HEK293T (cell line): Measurements from ENCODE around the gene ENDOU.

Source experiments
- CTCF ChIA-PET: fragments of 350-600 bp; formaldehyde crosslinking; extraction: SDS; loops from one replicate; lab custom pipeline; 2021; ENCODE audit warnings: antibody characterized with exemption, inconsistent platforms; lab: Yijun Ruan, JAX
- POLR2A ChIA-PET: fragments of 350-600 bp; formaldehyde crosslinking; extraction: SDS; loops from one replicate; lab custom pipeline; 2020; ENCODE audit warnings: antibody characterized with exemption, inconsistent platforms; lab: Yijun Ruan, JAX
- DNase-seq: peaks from one replicate; pipeline ENCODE4 v3.0.0; 2012; ENCODE audit warnings: mixed read lengths; ENCODE audit errors: extremely low spot score
- ARNT ChIP-seq: fragments of 450-650 bp; IDR thresholded peaks from 2 replicates; pipeline ENCODE4 v1.6.1; 2017; ENCODE audit warnings: mild to moderate bottlenecking
- BHLHE40 ChIP-seq: fragments of 450-650 bp; IDR thresholded peaks from 2 replicates; pipeline ENCODE4 v1.6.1; 2016; ENCODE audit warnings: mild to moderate bottlenecking, moderate library complexity, borderline replicate concordance
- CTBP1 ChIP-seq: fragments of 450-650 bp; IDR thresholded peaks from 2 replicates; pipeline ENCODE4 v1.6.1; 2016; ENCODE audit warnings: borderline replicate concordance
- ELF4 ChIP-seq: fragments of 450-650 bp; IDR thresholded peaks from 2 replicates; pipeline ENCODE4 v1.6.1; 2017; ENCODE audit warnings: antibody characterized with exemption
- FOXA1 ChIP-seq: fragments of 450-650 bp; IDR thresholded peaks from 2 replicates; pipeline ENCODE4 v1.6.1; 2016; ENCODE audit warnings: mild to moderate bottlenecking
- FOXK2 ChIP-seq: fragments of 450-650 bp; IDR thresholded peaks from 2 replicates; pipeline ENCODE4 v1.6.1; 2016; ENCODE audit warnings: mild to moderate bottlenecking
- FOXM1 ChIP-seq: fragments of 450-650 bp; IDR thresholded peaks from 2 replicates; pipeline ENCODE4 v1.6.1; 2017; ENCODE audit warnings: mild to moderate bottlenecking, borderline replicate concordance
- HDGF ChIP-seq: fragments of 450-650 bp; IDR thresholded peaks from 2 replicates; pipeline ENCODE4 v1.6.1; 2017; ENCODE audit warnings: antibody characterized with exemption, borderline replicate concordance
- L3MBTL2 ChIP-seq: fragments of 450-650 bp; conservative IDR thresholded peaks from 2 replicates; pipeline ENCODE4 v1.6.1; 2016; ENCODE audit warnings: mild to moderate bottlenecking
- LEF1 ChIP-seq: fragments of 450-650 bp; IDR thresholded peaks from 2 replicates; pipeline ENCODE4 v1.6.1; 2017; ENCODE audit warnings: mild to moderate bottlenecking, borderline replicate concordance
- NFRKB ChIP-seq: fragments of 450-650 bp; IDR thresholded peaks from 2 replicates; pipeline ENCODE4 v1.6.1; 2016; ENCODE audit warnings: mild to moderate bottlenecking, moderate library complexity
- SP1 ChIP-seq: fragments of 450-650 bp; IDR thresholded peaks from 2 replicates; pipeline ENCODE4 v1.6.1; 2017
- SUZ12 ChIP-seq: fragments of 450-650 bp; IDR thresholded peaks from 2 replicates; pipeline ENCODE4 v1.6.1; 2016; ENCODE audit warnings: mild to moderate bottlenecking
- TARDBP ChIP-seq: fragments of 450-650 bp; IDR thresholded peaks from 2 replicates; pipeline ENCODE4 v1.6.1; 2016
- ZNF384 ChIP-seq: fragments of 450-650 bp; IDR thresholded peaks from 2 replicates; pipeline ENCODE4 v1.6.1; 2016
- TF ChIP-seq, protein P1 (sequence below): fragments of 450-650 bp; IDR thresholded peaks from 2 replicates; pipeline ENCODE4 v1.6.1; 2016

ENDOU gene

DNA sequence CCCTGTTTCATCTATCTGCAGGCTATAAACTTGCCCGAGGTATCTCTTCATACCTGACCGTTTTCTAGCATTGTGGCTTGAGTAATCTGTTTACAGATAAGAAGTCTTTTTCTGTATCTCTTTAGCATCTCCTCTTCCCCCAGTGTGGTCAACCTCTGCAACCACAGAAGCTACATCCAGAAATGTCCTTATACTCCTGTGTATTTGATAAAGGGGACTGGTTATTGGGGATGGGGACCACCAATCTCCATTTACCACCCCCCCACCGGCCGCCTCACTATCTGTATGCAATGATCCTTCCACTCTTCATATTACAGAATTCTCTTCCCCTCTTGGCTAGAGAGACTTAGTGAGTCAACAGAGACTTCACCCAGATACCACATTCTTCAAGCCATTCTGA is 16.1 kb downstream of the ENDOU start:
- TF ChIP-seq, protein P1, sequence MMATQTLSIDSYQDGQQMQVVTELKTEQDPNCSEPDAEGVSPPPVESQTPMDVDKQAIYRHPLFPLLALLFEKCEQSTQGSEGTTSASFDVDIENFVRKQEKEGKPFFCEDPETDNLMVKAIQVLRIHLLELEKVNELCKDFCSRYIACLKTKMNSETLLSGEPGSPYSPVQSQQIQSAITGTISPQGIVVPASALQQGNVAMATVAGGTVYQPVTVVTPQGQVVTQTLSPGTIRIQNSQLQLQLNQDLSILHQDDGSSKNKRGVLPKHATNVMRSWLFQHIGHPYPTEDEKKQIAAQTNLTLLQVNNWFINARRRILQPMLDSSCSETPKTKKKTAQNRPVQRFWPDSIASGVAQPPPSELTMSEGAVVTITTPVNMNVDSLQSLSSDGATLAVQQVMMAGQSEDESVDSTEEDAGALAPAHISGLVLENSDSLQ, result no peak
- TF ChIP-seq SUZ12 (no peak), HDGF (no peak), SP1 (no peak)
- DNase-seq, result no peak
- CTCF ChIA-PET, result no interaction called here
- POLR2A ChIA-PET, result no interaction called here

- DNase-seq, result no peak
- TF ChIP-seq NFRKB, result no peak
- TF ChIP-seq TARDBP, result no peak
- no peak for TF ChIP-seq ELF4
- TF ChIP-seq FOXM1, result no peak
- no peak for TF ChIP-seq FOXA1
- no peak for TF ChIP-seq ARNT
- no peak for TF ChIP-seq HDGF
- TF ChIP-seq L3MBTL2, result no peak
- TF ChIP-seq SP1, result no peak
- TF ChIP-seq ZNF384, result no peak
- POLR2A ChIA-PET, result interaction anchor here (1.1 to 1.5 kb wide), 2 partner anchors 10 to 62 kb away, joined by 3 to 5 read pairs; no protein-coding TSS in a partner anchor
- CTCF ChIA-PET, result no interaction called here
These were observed 17.3 kb downstream of the ENDOU start for GRCh38 chr12:47707905-47708543.

DNA sequence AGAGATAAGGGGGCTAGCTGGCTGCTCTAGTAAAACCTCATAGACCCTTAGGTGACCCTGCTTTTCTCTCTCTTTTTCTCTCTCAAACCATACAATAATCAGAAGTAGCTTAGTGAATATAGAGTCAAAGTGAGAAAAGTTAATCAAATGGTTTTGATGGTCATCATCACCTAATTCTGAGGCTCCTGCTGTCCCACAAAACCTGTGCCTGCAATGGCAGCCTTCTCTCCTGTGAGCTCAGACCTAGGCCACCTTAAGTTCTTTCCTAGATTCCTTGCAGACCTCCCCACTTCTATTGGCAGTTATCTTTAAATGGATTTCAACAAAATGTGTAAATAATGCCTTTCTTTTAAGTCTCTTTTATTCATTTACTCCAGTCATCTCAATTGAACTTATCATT is 17.9 kb downstream of the ENDOU start:
- no peak for DNase-seq
- POLR2A ChIA-PET, result interaction anchor here (0.7 to 1.5 kb wide), 5 partner anchors 10 to 198 kb away, joined by 3 to 6 read pairs (median 3); no protein-coding TSS in a partner anchor
- CTCF ChIA-PET, result interaction anchor here (0.9 to 1.2 kb wide), 3 partner anchors 9 to 130 kb away, joined by 4 to 6 read pairs (median 5); no protein-coding TSS in a partner anchor
- no peak for TF ChIP-seq FOXM1
- TF ChIP-seq, protein P1, result no peak
- no peak for TF ChIP-seq L3MBTL2
- TF ChIP-seq CTBP1, result no peak
- no peak for TF ChIP-seq ELF4
- TF ChIP-seq NFRKB, result no peak
- TF ChIP-seq ZNF384, result no peak
- TF ChIP-seq FOXK2, result no peak
- TF ChIP-seq HDGF, result no peak
- TF ChIP-seq TARDBP, result no peak
- TF ChIP-seq SP1, result no peak
- no peak for TF ChIP-seq ARNT

GRCh38 chr12:47705566-47706425 is 19.5 kb downstream of the ENDOU start, which contains the start of gene RPAP3:
Gene RPAP3, minus strand, starts transcription at chr12:47706030. Its CDS starts 3,190 bp downstream, at chr12:47702840.
- DNase-seq, result peak; percentile 95
- ChIA-PET CTCF (interaction anchor here (0.9 to 1.3 kb wide), 4 partner anchors 10 to 102 kb away, joined by 3 to 5 read pairs (median 4); no protein-coding TSS in a partner anchor), POLR2A (interaction anchor here (0.6 to 1.5 kb wide), 23 partner anchors 10 to 611 kb away, joined by 3 to 8 read pairs (median 3); partner anchors contain the start of genes ENDOU and SLC48A1)
- TF ChIP-seq HDGF (no peak), ELF4 (0 out of 2 replicates have a peak, but pooled peaks have one; percentile 14), TARDBP (peak; percentile 94), L3MBTL2 (peak; percentile 62), SP1 (no peak), NFRKB (no peak)
- TF ChIP-seq, protein P1, result no peak

GRCh38 chr12:47705229-47705565 is 20.1 kb downstream of the ENDOU start:
- ChIA-PET POLR2A (interaction anchor here (0.6 to 1.9 kb wide), 3 partner anchors 10 to 28 kb away, joined by 3 to 6 read pairs (median 3); no protein-coding TSS in a partner anchor), CTCF (interaction anchor here (0.5 to 0.7 kb wide), 3 partner anchors 19 to 625 kb away, joined by 3 read pairs; no protein-coding TSS in a partner anchor)
- DNase-seq, result no peak
- TF ChIP-seq LEF1 (no peak), BHLHE40 (no peak), ARNT (no peak), ELF4 (no peak)
- TF ChIP-seq, protein P1, result no peak
